GM12874 (cell line): ENCODE measurements around the gene FLYWCH2.

Source experiments
- TF ChIP-seq, protein P1 (sequence below): IDR thresholded peaks from 2 replicates; pipeline ENCODE4 v1.5.1; 2011; ENCODE audit warnings: low read depth, mild to moderate bottlenecking, control low read depth, low read length, moderate library complexity; ENCODE audit not compliant: insufficient read depth

Gene FLYWCH2

DNA sequence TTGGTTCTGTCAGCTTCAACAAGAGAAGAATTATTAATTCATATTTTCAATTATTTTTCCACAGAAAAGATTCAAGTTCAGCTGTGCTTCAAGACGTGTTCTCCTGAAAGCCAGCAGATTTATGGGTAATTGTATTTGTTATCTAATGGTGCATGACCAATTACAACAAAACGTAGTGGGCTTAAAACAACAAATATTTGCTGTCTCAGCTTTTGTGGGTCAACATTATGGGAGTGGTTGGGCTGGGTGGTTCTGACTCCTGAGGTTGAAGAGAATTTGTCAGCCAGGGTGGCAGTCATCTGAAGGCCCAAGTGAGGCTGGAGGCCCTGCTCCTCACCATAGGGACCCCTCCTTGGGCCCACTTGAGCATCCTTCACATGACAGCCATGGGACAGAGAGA is 57.0 kb downstream of the FLYWCH2 start:
- TF ChIP-seq, protein P1, sequence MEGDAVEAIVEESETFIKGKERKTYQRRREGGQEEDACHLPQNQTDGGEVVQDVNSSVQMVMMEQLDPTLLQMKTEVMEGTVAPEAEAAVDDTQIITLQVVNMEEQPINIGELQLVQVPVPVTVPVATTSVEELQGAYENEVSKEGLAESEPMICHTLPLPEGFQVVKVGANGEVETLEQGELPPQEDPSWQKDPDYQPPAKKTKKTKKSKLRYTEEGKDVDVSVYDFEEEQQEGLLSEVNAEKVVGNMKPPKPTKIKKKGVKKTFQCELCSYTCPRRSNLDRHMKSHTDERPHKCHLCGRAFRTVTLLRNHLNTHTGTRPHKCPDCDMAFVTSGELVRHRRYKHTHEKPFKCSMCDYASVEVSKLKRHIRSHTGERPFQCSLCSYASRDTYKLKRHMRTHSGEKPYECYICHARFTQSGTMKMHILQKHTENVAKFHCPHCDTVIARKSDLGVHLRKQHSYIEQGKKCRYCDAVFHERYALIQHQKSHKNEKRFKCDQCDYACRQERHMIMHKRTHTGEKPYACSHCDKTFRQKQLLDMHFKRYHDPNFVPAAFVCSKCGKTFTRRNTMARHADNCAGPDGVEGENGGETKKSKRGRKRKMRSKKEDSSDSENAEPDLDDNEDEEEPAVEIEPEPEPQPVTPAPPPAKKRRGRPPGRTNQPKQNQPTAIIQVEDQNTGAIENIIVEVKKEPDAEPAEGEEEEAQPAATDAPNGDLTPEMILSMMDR: no peak

DNA sequence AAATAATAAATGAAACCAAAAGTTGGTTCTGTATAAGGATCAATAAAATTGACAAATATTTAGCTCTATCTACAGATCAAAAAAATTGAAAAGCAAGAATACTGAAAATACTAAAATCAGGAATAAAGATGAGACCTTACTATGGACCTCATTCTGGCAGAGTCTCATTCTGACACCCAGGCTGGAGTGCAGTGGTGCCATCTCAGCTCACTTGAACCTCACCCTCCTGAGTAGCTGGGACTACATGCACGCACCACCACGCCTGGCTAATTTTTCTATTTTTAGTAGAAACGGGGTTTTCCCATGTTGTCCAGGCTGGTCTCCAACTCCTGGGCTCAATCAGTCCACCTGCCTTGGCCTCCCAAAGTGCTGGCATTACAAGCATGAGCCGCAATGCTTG is 59.0 kb downstream of the FLYWCH2 start:
- TF ChIP-seq, protein P1: no peak

DNA sequence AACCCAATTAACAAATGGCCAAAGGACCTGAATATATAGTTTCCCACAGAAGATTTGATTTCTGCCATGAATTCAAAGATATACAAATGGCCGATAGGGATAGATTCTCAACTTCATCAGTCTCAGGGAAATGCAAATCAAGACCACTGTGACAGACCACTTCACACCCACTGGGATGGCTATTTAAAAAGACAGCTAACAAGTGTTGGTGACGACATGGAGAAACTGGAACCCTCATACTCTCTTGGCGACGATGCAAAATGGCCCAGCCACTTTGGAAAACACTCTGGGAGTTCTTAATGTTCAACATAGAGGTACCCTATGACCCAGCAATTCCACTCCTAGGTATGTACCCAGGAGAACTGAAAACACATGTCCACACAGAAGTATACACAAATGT is 63.6 kb downstream of the FLYWCH2 start:
- TF ChIP-seq, protein P1: no peak
